ENCODE measurements around the gene PALMD.

- TF ChIP-seq ZNF274 (IDR thresholded peaks at IDR 0.05; ENCODE audit: low read depth, low read length) = no peak
- TF ChIP-seq SUZ12 (IDR thresholded peaks at IDR 0.05; ENCODE audit: extremely low read depth, insufficient read depth, insufficient read length) = no peak
Measured at GRCh38 chr1:99727575-99728185, 81.8 kb downstream of the PALMD start.

All from NT2/D1 (cell line).